ENCODE measurements around the gene CSHL1. TPM values are rescaled to one million over a fixed set of nuclear protein-coding genes. Genes with fewer than 3 reads are reported as not detected.
"Not testable (repeated sequence)": the region's sequence is repeated elsewhere in the genome, so short reads cannot be mapped to it uniquely, and the experiment has no call there.

Gene CSHL1
- total and polyA plus RNA-seq, 9 donors: 0.27 to 0.55 (median 0.29) TPM; not detected in 5

- Histone ChIP-seq H3K36me3 (ENCODE audit: control insufficient read depth, insufficient read depth, low read length) (no peaks in the 10 kb centered on the region), H3K27ac (ENCODE audit: low read length) (peak overlapping the region; percentile 47), H3K4me3 (ENCODE audit: low read length) (no peak overlapping the region), H3K27me3 (ENCODE audit: control insufficient read depth, insufficient read depth, low read length) (no peaks in the 10 kb centered on the region), H3K9me3 (replicated peaks; ENCODE audit: control insufficient read depth, low read depth, low read length) (no peaks in the 10 kb centered on the region), H3K4me1 (ENCODE audit: control insufficient read depth, insufficient read depth, low read length) (peaks cover 40% of the 10 kb centered on the region)
- peak; percentile 69 for DNase-seq
- WGBS (ENCODE audit: insufficient coverage): 67% methylated on average over 22 of the region's 24 CpGs
Measured at GRCh38 chr17:63929860-63930766, 19.1 kb upstream of the CSHL1 start.

DNA sequence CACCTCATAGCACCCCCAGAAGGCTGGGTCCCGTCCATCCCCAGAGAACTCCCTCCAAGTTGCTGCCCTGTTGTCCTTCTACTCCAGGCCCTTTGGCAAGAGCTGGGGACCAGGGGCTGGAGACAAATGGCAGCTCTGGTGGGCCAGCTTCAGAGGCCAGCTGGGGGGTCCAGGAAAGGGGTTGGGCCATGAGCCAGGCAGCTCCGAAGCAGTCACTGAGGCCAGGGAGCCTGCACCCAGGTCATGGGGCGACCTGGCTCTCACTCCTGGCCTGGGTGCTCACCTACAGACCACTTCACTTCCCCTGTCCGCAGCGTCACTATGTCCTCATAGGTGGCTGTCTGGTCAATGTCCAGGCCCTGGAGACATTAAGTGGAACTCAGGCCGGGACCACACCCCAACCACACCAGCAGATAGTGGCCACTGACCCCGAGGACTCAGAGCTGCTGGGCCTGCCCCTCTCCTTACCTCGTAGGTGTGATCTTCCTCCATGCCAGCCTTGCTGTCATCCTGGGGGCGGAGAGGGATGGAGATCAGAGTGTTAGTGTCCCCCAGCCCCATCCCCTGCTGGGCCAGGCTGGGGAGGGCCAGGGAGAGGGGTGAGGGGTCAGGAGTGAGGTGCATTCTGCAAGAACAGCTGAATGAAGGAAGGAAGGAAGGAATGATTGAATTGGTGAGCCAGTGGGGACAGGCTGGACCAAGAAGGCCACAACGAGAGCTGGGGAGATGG, 18.1 kb upstream of the CSHL1 start:
- Histone ChIP-seq H3K4me3 (ENCODE audit: low read length) (no peak overlapping the region), H3K4me1 (ENCODE audit: control insufficient read depth, insufficient read depth, low read length) (peaks cover 33% of the 10 kb centered on the region), H3K27ac (ENCODE audit: low read length) (no peak overlapping the region), H3K27me3 (ENCODE audit: control insufficient read depth, insufficient read depth, low read length) (no peaks in the 10 kb centered on the region), H3K36me3 (ENCODE audit: control insufficient read depth, insufficient read depth, low read length) (no peaks in the 10 kb centered on the region), H3K9me3 (replicated peaks; ENCODE audit: control insufficient read depth, low read depth, low read length) (no peaks in the 10 kb centered on the region)
- WGBS (ENCODE audit: insufficient coverage): 90% methylated on average over 5 of the region's 10 CpGs
- no peak for DNase-seq

- Histone ChIP-seq H3K27me3 (ENCODE audit: control insufficient read depth, insufficient read depth, low read length) (no peaks in the 10 kb centered on the region), H3K4me3 (ENCODE audit: low read length) (no peak overlapping the region), H3K4me1 (ENCODE audit: control insufficient read depth, insufficient read depth, low read length) (peaks cover 31% of the 10 kb centered on the region), H3K36me3 (ENCODE audit: control insufficient read depth, insufficient read depth, low read length) (no peaks in the 10 kb centered on the region), H3K9me3 (replicated peaks; ENCODE audit: control insufficient read depth, low read depth, low read length) (no peaks in the 10 kb centered on the region), H3K27ac (ENCODE audit: low read length) (no peak overlapping the region)
- 88% methylated on average over 6 of the region's 10 CpGs for WGBS (ENCODE audit: insufficient coverage)
- DNase-seq: no peak
Measured at GRCh38 chr17:63928172-63928666, 17.2 kb upstream of the CSHL1 start.

GRCh38 chr17:63927464-63928171, 16.6 kb upstream of the CSHL1 start:
- WGBS (ENCODE audit: insufficient coverage): 20% methylated on average over 3 of the region's 8 CpGs
- Histone ChIP-seq H3K4me1 (ENCODE audit: control insufficient read depth, insufficient read depth, low read length) (peaks cover 30% of the 10 kb centered on the region), H3K4me3 (ENCODE audit: low read length) (no peak overlapping the region), H3K27ac (ENCODE audit: low read length) (no peak overlapping the region), H3K27me3 (ENCODE audit: control insufficient read depth, insufficient read depth, low read length) (no peaks in the 10 kb centered on the region), H3K9me3 (replicated peaks; ENCODE audit: control insufficient read depth, low read depth, low read length) (no peaks in the 10 kb centered on the region), H3K36me3 (ENCODE audit: control insufficient read depth, insufficient read depth, low read length) (no peaks in the 10 kb centered on the region)
- no peak for DNase-seq

DNA sequence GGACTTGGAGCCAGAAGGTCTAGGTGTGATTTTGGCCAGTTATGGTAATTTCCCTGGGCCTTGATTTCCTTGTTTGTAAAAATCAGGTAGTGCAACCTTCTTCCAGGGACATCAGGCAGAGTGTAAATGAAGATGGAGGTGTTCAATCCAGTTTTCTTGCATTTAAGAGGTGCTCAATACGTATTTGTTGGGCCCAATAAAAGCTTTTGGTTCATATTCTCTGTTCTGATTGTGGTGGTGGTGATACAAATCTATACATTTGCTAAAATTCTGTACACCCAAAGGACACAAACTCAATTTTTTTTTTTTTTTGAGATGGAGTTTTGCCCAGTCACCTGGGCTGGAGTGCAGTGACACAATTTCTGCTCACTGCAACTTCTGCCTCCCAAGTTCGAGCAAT, 15.1 kb upstream of the CSHL1 start:
- no peaks in the 10 kb centered on the region for H3K9me3 ChIP-seq (replicated peaks; ENCODE audit: control insufficient read depth, low read depth, low read length)
- DNase-seq: no peak
- H3K36me3 ChIP-seq (ENCODE audit: control insufficient read depth, insufficient read depth, low read length): no peaks in the 10 kb centered on the region
- peaks cover 16% of the 10 kb centered on the region for H3K4me1 ChIP-seq (ENCODE audit: control insufficient read depth, insufficient read depth, low read length)
- H3K27ac ChIP-seq (ENCODE audit: low read length): no peak overlapping the region
- H3K27me3 ChIP-seq (ENCODE audit: control insufficient read depth, insufficient read depth, low read length): no peaks in the 10 kb centered on the region
- WGBS (ENCODE audit: insufficient coverage): no CpG with 5 or more reads among the region's 2 CpGs
- H3K4me3 ChIP-seq (ENCODE audit: low read length): no peak overlapping the region

GRCh38 chr17:63925615-63926014, 14.6 kb upstream of the CSHL1 start:
- Histone ChIP-seq H3K27me3 (ENCODE audit: control insufficient read depth, insufficient read depth, low read length) (no peaks in the 10 kb centered on the region), H3K4me1 (ENCODE audit: control insufficient read depth, insufficient read depth, low read length) (peaks cover 11% of the 10 kb centered on the region), H3K9me3 (replicated peaks; ENCODE audit: control insufficient read depth, low read depth, low read length) (no peaks in the 10 kb centered on the region), H3K4me3 (ENCODE audit: low read length) (no peak overlapping the region), H3K27ac (ENCODE audit: low read length) (no peak overlapping the region), H3K36me3 (ENCODE audit: control insufficient read depth, insufficient read depth, low read length) (no peaks in the 10 kb centered on the region)
- DNase-seq: no peak
- 95% methylated on average over 4 of the region's 5 CpGs for WGBS (ENCODE audit: insufficient coverage)

DNA sequence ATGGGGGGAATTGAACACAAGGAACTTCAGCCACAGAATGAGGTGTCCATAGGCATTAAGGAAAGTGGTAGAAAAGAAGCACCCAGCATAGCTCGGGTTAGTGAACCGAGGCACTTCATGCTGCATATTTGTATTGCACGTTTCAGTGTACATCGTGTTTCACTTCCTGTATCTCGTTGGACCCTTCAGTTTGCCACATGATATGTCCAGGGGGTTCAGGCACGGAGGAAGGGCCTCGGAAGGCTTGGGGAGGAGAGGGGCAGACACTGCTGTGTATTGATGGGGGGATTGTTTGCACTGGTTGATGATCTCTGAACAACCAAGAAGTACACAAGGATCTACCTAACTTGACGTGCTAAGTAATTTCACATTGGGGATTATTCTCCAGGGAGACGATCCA, 11.3 kb upstream of the CSHL1 start:
- H3K36me3 ChIP-seq (ENCODE audit: control insufficient read depth, insufficient read depth, low read length); H3K27ac ChIP-seq (ENCODE audit: low read length); H3K9me3 ChIP-seq (replicated peaks; ENCODE audit: control insufficient read depth, low read depth, low read length); DNase-seq; H3K4me3 ChIP-seq (ENCODE audit: low read length); H3K4me1 ChIP-seq (ENCODE audit: control insufficient read depth, insufficient read depth, low read length); H3K27me3 ChIP-seq (ENCODE audit: control insufficient read depth, insufficient read depth, low read length): not testable (repeated sequence)
- 53% methylated on average over 3 of the region's 9 CpGs for WGBS (ENCODE audit: insufficient coverage)

DNA sequence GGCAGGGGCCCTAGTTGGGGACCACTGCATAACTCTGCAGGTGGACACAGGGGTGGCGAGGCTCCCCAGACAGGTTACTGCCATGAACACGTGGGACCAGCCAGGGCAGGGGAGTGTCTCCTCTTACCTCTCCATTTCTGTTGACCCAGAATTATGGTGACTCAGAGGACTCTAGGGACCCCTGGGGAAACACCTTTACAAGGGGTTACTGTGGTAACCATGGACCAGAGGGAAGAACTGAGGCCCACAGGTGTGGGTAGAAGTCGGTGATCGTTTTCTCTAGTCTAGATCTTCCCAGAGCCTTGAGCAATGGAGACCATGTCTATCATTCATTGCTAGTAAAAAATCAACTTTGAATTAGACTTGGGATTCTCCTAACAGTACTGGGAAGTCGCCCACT, 9.7 kb upstream of the CSHL1 start:
- DNase-seq; H3K4me3 ChIP-seq (ENCODE audit: low read length); H3K36me3 ChIP-seq (ENCODE audit: control insufficient read depth, insufficient read depth, low read length); H3K4me1 ChIP-seq (ENCODE audit: control insufficient read depth, insufficient read depth, low read length); H3K9me3 ChIP-seq (replicated peaks; ENCODE audit: control insufficient read depth, low read depth, low read length); H3K27ac ChIP-seq (ENCODE audit: low read length); H3K27me3 ChIP-seq (ENCODE audit: control insufficient read depth, insufficient read depth, low read length): not testable (repeated sequence)
- 100% methylated on average over 1 of the region's 5 CpGs for WGBS (ENCODE audit: insufficient coverage)

GRCh38 chr17:63920050-63920449, 9.0 kb upstream of the CSHL1 start:
- DNase-seq; H3K36me3 ChIP-seq (ENCODE audit: control insufficient read depth, insufficient read depth, low read length); H3K9me3 ChIP-seq (replicated peaks; ENCODE audit: control insufficient read depth, low read depth, low read length); H3K4me1 ChIP-seq (ENCODE audit: control insufficient read depth, insufficient read depth, low read length); H3K27ac ChIP-seq (ENCODE audit: low read length); H3K4me3 ChIP-seq (ENCODE audit: low read length); H3K27me3 ChIP-seq (ENCODE audit: control insufficient read depth, insufficient read depth, low read length): not testable (repeated sequence)
- WGBS (ENCODE audit: insufficient coverage): no CpG with 5 or more reads among the region's 6 CpGs

GRCh38 chr17:63919311-63919723, 8.3 kb upstream of the CSHL1 start:
- Histone ChIP-seq H3K9me3 (replicated peaks; ENCODE audit: control insufficient read depth, low read depth, low read length) (no peaks in the 10 kb centered on the region), H3K27me3 (ENCODE audit: control insufficient read depth, insufficient read depth, low read length) (peaks cover 4% of the 10 kb centered on the region), H3K4me1 (ENCODE audit: control insufficient read depth, insufficient read depth, low read length) (no peaks in the 10 kb centered on the region), H3K36me3 (ENCODE audit: control insufficient read depth, insufficient read depth, low read length) (no peaks in the 10 kb centered on the region), H3K27ac (ENCODE audit: low read length) (no peak overlapping the region), H3K4me3 (ENCODE audit: low read length) (no peak overlapping the region)
- peak; percentile 59 for DNase-seq
- 62% methylated on average over 7 of the region's 8 CpGs for WGBS (ENCODE audit: insufficient coverage)

All from muscle of leg (tissue), 11 donors.